Measurements from ENCODE around the gene LHFPL3. TPM values are rescaled to one million over a fixed set of nuclear protein-coding genes. Genes with fewer than 3 reads are reported as not detected.

LHFPL3 gene
- total and polyA plus RNA-seq, 2 donors: 0.26 TPM; not detected in 1

GRCh38 chr7:104469166-104469820 is 140.9 kb downstream of the LHFPL3 start:
- Histone ChIP-seq H3K36me3 (ENCODE audit: insufficient read depth) (no peaks in the 10 kb centered on the region), H3K4me1 (ENCODE audit: insufficient read depth) (no peaks in the 10 kb centered on the region), H3K4me3 (ENCODE audit: low read depth, low read length) (no peak overlapping the region), H3K27ac (ENCODE audit: low read depth) (no peak overlapping the region)
- 74% methylated on average over 1 of the region's 1 CpG for WGBS
- no peak for DNase-seq (ENCODE audit: extremely low spot score)

- Histone ChIP-seq H3K4me3 (ENCODE audit: low read depth, low read length) (no peak overlapping the region), H3K27ac (ENCODE audit: low read depth) (no peak overlapping the region), H3K36me3 (ENCODE audit: insufficient read depth) (no peaks in the 10 kb centered on the region), H3K4me1 (ENCODE audit: insufficient read depth) (no peaks in the 10 kb centered on the region)
- no peak for DNase-seq (ENCODE audit: extremely low spot score)
- WGBS: 64% methylated on average over 3 of the region's 3 CpGs
Observed at GRCh38 chr7:104480529-104480928, 152.1 kb downstream of the LHFPL3 start.

GRCh38 chr7:104482362-104483037 is 154.1 kb downstream of the LHFPL3 start:
- Histone ChIP-seq H3K27ac (ENCODE audit: low read depth) (no peak overlapping the region), H3K4me3 (ENCODE audit: low read depth, low read length) (no peak overlapping the region), H3K36me3 (ENCODE audit: insufficient read depth) (no peaks in the 10 kb centered on the region), H3K4me1 (ENCODE audit: insufficient read depth) (no peaks in the 10 kb centered on the region)
- no peak for DNase-seq (ENCODE audit: extremely low spot score)
- 82% methylated on average over 6 of the region's 6 CpGs for WGBS

GRCh38 chr7:104486931-104487330 is 158.5 kb downstream of the LHFPL3 start:
- WGBS: 42% methylated on average over 1 of the region's 1 CpG
- Histone ChIP-seq H3K36me3 (ENCODE audit: insufficient read depth) (no peaks in the 10 kb centered on the region), H3K4me3 (ENCODE audit: low read depth, low read length) (no peak overlapping the region), H3K27ac (ENCODE audit: low read depth) (no peak overlapping the region), H3K4me1 (ENCODE audit: insufficient read depth) (no peaks in the 10 kb centered on the region)
- DNase-seq (ENCODE audit: extremely low spot score): no peak

GRCh38 chr7:104487642-104488041 is 159.2 kb downstream of the LHFPL3 start:
- no peaks in the 10 kb centered on the region for H3K4me1 ChIP-seq (ENCODE audit: insufficient read depth)
- H3K36me3 ChIP-seq (ENCODE audit: insufficient read depth): no peaks in the 10 kb centered on the region
- no peak overlapping the region for H3K27ac ChIP-seq (ENCODE audit: low read depth)
- WGBS: 26% methylated on average over 1 of the region's 1 CpG
- DNase-seq (ENCODE audit: extremely low spot score): no peak
- H3K4me3 ChIP-seq (ENCODE audit: low read depth, low read length): no peak overlapping the region

GRCh38 chr7:104497379-104497967 is 169.1 kb downstream of the LHFPL3 start:
- WGBS: 66% methylated on average over 3 of the region's 3 CpGs
- Histone ChIP-seq H3K4me1 (ENCODE audit: insufficient read depth) (no peaks in the 10 kb centered on the region), H3K4me3 (ENCODE audit: low read depth, low read length) (no peak overlapping the region), H3K27ac (ENCODE audit: low read depth) (no peak overlapping the region), H3K36me3 (ENCODE audit: insufficient read depth) (no peaks in the 10 kb centered on the region)
- DNase-seq (ENCODE audit: extremely low spot score): no peak

- Histone ChIP-seq H3K27ac (ENCODE audit: low read depth) (no peak overlapping the region), H3K4me1 (ENCODE audit: insufficient read depth) (no peaks in the 10 kb centered on the region), H3K36me3 (ENCODE audit: insufficient read depth) (no peaks in the 10 kb centered on the region), H3K4me3 (ENCODE audit: low read depth, low read length) (no peak overlapping the region)
- no peak for DNase-seq (ENCODE audit: extremely low spot score)
- WGBS: 76% methylated on average over 5 of the region's 5 CpGs
Observed at GRCh38 chr7:104499975-104500374, 171.6 kb downstream of the LHFPL3 start.

GRCh38 chr7:104509874-104510273 is 181.5 kb downstream of the LHFPL3 start:
- Histone ChIP-seq H3K4me3 (ENCODE audit: low read depth, low read length) (no peak overlapping the region), H3K27ac (ENCODE audit: low read depth) (no peak overlapping the region), H3K4me1 (ENCODE audit: insufficient read depth) (no peaks in the 10 kb centered on the region), H3K36me3 (ENCODE audit: insufficient read depth) (no peaks in the 10 kb centered on the region)
- DNase-seq (ENCODE audit: extremely low spot score): no peak

- Histone ChIP-seq H3K4me3 (ENCODE audit: low read depth, low read length) (no peak overlapping the region), H3K4me1 (ENCODE audit: insufficient read depth) (no peaks in the 10 kb centered on the region), H3K36me3 (ENCODE audit: insufficient read depth) (no peaks in the 10 kb centered on the region), H3K27ac (ENCODE audit: low read depth) (no peak overlapping the region)
- DNase-seq (ENCODE audit: extremely low spot score): no peak
- 49% methylated on average over 3 of the region's 3 CpGs for WGBS
Observed at GRCh38 chr7:104524853-104525252, 196.4 kb downstream of the LHFPL3 start.

- Histone ChIP-seq H3K4me1 (ENCODE audit: insufficient read depth) (no peaks in the 10 kb centered on the region), H3K36me3 (ENCODE audit: insufficient read depth) (no peaks in the 10 kb centered on the region), H3K27ac (ENCODE audit: low read depth) (no peak overlapping the region), H3K4me3 (ENCODE audit: low read depth, low read length) (no peak overlapping the region)
- DNase-seq (ENCODE audit: extremely low spot score): no peak
Observed at GRCh38 chr7:104528142-104528541, 199.7 kb downstream of the LHFPL3 start.

- whole genome bisulfite sequencing: 84% methylated on average over 2 of the region's 2 CpGs
- no peaks in the 10 kb centered on the region for H3K36me3 ChIP-seq (ENCODE audit: insufficient read depth)
- no peak overlapping the region for H3K4me3 ChIP-seq (ENCODE audit: low read depth, low read length)
- DNase-seq (ENCODE audit: extremely low spot score): no peak
- H3K27ac ChIP-seq (ENCODE audit: low read depth): no peak overlapping the region
- no peaks in the 10 kb centered on the region for H3K4me1 ChIP-seq (ENCODE audit: insufficient read depth)
Observed at GRCh38 chr7:104529567-104529966, 201.2 kb downstream of the LHFPL3 start.

- Histone ChIP-seq H3K4me3 (ENCODE audit: low read depth, low read length) (no peak overlapping the region), H3K4me1 (ENCODE audit: insufficient read depth) (no peaks in the 10 kb centered on the region), H3K36me3 (ENCODE audit: insufficient read depth) (no peaks in the 10 kb centered on the region), H3K27ac (ENCODE audit: low read depth) (no peak overlapping the region)
- no peak for DNase-seq (ENCODE audit: extremely low spot score)
- WGBS: 33% methylated on average over 5 of the region's 5 CpGs
Observed at GRCh38 chr7:104530251-104530650, 201.8 kb downstream of the LHFPL3 start.

- WGBS: 66% methylated on average over 4 of the region's 4 CpGs
- Histone ChIP-seq H3K36me3 (ENCODE audit: insufficient read depth) (no peaks in the 10 kb centered on the region), H3K27ac (ENCODE audit: low read depth) (no peak overlapping the region), H3K4me1 (ENCODE audit: insufficient read depth) (no peaks in the 10 kb centered on the region), H3K4me3 (ENCODE audit: low read depth, low read length) (no peak overlapping the region)
- no peak for DNase-seq (ENCODE audit: extremely low spot score)
Observed at GRCh38 chr7:104534149-104534548, 205.7 kb downstream of the LHFPL3 start.

GRCh38 chr7:104535841-104536240 is 207.4 kb downstream of the LHFPL3 start:
- 79% methylated on average over 6 of the region's 6 CpGs for WGBS

More at GRCh38 chr7:104535841-104536240, 207.4 kb downstream of the LHFPL3 start:
- H3K36me3 ChIP-seq (ENCODE audit: insufficient read depth): no peaks in the 10 kb centered on the region
- H3K4me1 ChIP-seq (ENCODE audit: insufficient read depth): no peaks in the 10 kb centered on the region
- DNase-seq (ENCODE audit: extremely low spot score): no peak
- H3K27ac ChIP-seq (ENCODE audit: low read depth): no peak overlapping the region
- H3K4me3 ChIP-seq (ENCODE audit: low read depth, low read length): no peak overlapping the region
